ENCODE measurements around the gene NCAM1.
A peak's percentile ranks its signal among the peaks of the same experiment; 100 is the strongest.

NCAM1 gene

DNA sequence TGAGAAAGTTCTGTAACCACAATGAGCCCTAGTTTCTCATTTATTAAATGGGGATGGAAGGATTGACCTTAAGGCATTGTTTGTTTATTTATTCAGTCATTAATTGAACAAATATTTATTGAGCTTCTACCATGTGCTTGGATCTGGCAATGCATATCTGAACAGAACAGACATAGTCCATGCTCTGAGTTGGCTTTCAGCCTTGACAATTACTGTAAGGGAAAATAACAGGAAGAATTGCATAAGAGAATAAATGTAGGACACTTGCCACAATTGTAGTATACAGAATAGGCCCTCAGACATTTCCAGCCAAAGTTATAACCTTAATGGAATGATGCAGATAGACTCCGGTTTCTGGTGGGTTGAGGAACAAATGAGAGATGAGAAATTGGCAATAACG, 192.6 kb downstream of the NCAM1 start:
- TF ChIP-seq, protein P1, sequence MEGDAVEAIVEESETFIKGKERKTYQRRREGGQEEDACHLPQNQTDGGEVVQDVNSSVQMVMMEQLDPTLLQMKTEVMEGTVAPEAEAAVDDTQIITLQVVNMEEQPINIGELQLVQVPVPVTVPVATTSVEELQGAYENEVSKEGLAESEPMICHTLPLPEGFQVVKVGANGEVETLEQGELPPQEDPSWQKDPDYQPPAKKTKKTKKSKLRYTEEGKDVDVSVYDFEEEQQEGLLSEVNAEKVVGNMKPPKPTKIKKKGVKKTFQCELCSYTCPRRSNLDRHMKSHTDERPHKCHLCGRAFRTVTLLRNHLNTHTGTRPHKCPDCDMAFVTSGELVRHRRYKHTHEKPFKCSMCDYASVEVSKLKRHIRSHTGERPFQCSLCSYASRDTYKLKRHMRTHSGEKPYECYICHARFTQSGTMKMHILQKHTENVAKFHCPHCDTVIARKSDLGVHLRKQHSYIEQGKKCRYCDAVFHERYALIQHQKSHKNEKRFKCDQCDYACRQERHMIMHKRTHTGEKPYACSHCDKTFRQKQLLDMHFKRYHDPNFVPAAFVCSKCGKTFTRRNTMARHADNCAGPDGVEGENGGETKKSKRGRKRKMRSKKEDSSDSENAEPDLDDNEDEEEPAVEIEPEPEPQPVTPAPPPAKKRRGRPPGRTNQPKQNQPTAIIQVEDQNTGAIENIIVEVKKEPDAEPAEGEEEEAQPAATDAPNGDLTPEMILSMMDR (IDR thresholded peaks at IDR 0.05): no peak

DNA sequence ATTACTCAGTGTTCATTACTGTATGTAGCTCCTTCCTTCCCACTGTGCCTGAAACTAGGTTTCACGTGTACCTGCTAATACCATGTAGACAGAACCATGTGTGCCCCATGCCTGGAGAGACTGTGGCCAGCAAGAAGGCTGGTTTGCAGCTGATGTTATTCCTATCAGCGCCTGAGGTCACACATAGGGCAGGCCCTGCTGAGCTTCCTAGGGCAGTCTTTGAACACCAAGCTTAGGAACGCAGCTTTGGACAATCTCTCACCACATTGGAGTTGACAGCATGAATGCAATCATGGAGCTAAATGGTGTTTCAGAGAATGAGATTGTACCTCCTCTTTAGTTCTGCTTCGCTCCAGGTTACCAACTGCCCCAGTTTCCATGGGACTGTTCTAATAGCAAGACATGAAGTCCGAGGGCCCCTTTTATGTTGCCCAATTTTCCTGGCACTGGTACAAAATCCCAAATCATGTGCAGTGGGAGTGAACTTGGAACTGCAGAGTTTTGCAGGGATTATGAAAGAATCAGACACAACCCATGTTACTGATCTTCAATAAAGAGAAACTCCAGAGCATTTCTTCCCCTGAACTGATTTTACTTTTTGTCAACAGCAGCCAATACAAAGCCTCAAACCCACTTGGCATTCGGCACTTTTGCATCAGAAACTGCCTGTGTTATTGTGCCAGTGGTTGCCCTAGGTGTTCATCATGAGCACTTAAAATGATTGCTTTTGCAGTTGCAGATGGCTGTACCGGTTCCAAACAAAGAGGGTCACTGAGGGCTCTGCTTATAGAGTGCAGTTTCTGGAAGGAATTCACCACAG, 199.0 kb downstream of the NCAM1 start:
- TF ChIP-seq, protein P1 (IDR thresholded peaks at IDR 0.05): no peak

DNA sequence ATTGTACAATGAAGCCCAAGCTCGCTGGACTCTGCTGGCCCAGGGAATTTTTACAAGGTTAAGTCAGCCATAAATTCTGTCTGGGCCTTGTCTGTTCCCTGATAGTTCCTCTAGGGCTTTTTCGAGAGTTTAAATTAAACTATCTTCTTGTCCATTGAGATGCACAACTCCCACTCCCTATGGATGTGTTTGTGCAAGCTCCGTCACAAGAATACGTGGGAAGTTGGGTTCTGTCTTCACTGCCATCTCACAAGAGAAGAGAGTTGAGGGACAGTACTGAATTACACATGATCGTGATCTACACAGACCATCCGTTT, 199.5 kb downstream of the NCAM1 start:
- TF ChIP-seq, protein P1 (IDR thresholded peaks at IDR 0.05): no peak

DNA sequence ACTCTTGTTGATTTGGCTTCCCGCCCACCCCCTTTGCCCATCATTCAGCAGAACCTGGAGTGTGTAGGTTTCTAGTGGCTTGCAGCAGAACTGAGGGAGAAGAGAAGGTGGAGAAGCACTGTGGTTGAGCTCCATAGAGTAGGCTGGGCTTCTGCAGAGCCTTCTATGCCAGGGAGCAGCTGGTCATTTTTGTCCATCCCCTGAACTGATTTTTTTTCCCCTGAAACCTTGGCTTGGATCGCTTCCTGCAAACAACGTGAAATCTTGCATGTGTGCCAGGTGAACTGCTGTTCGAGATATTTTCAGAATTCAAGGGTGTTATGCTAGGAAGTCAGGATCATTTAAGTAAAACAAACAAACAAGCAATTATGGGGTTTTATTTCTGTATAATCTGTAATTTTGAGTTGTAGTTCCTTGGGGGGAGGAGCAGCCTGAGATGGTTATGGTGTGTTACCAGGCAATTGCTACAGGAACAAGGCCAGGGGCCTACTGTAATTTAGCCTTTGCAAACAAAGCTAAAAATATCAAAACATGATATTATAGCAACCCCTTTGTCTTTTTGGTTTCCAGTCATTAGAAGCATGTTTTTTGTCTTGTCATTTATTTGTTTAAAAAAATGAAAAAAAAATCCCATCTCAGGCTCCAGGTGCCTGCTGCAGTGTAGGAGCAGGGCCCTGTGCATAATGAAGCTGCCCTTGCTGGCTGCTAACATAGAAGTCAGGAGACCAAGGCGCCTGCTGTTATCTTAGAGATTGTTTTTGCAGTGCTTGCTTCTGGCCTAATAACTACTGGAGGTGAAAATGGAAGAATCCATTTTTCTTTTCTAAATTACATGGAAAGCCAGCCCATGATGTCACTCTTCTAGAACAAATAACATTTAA, 200.7 kb downstream of the NCAM1 start:
- TF ChIP-seq, protein P1 (IDR thresholded peaks at IDR 0.05): no peak

GRCh38 chr11:113162592-113162962, 201.4 kb downstream of the NCAM1 start:
- TF ChIP-seq, protein P1 (IDR thresholded peaks at IDR 0.05): peak; percentile 22; the same call in 1 of the 2 replicates

DNA sequence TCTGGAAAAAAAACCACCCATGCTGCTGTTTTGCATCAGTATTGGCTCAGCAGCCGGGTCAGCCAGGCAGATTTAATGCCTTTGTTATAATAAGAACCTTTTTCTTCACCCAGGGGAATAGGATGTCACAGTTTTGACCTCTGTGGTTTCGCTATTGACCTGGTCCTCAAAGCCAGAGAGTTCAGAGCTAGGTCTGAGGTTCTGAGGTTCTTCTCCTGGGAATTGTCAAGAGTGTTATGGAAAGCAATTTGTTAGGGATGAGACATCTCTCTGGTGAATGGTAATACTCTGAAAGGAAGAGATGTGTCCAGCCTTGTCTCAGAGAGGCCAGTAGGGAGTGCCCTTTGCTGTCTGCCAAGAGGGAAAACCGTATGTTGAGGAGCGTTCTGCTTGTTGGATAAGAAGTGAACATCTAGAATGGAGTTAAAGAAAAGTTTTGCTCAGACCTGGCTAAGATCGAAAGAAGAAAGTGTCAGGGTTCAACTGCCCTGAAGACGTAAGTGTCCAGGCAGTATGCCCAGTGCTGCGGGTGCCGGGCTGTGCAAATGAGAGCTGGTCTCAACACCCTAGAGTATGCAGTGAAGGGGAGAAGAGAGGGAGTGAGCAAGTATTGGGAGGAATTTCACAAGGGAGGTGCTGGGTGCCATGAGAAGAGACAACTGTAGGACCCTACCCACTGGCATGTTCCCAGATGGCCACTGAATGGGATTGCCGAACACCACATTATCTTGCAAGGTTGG, 202.2 kb downstream of the NCAM1 start:
- TF ChIP-seq, protein P1 (IDR thresholded peaks at IDR 0.05): no peak

GRCh38 chr11:113166280-113166679, 205.1 kb downstream of the NCAM1 start:
- TF ChIP-seq, protein P1 (IDR thresholded peaks at IDR 0.05): no peak
